Upper lobe of left lung (tissue), 6 donors: ENCODE data around the gene RALGAPA2. TPM values are rescaled to one million over a fixed set of nuclear protein-coding genes. Genes with fewer than 3 reads are reported as not detected.

Experiments used
- ATAC-seq, 2 donors: fragments of 200-7000 bp; cut with Tn5 transposase; one replicate each; pipeline ENCODE4 v1.9.1; 2022; ENCODE audit warnings: mild to moderate bottlenecking in 2 of 2, moderate library complexity in 2 of 2; ENCODE audit not compliant: low FRiP score in 2 of 2
- DNase-seq, 2 donors: peaks; one replicate each; pipeline ENCODE4 v3.0.0-alpha.2; 2019 to 2020
- H3K27ac ChIP-seq, 4 donors: fragments of 200-600 bp; sonication (generic); one replicate each; pipeline ENCODE4 v1.5.1; 2016 to 2019
- H3K27me3 ChIP-seq, 4 donors: fragments of 200-600 bp; sonication (generic); one replicate each; pipeline ENCODE4 v1.5.1; 2017 to 2019
- H3K36me3 ChIP-seq, 4 donors: fragments of 200-600 bp; sonication (generic); one replicate each; pipeline ENCODE4 v1.5.1; 2016 to 2019
- H3K4me1 ChIP-seq, 4 donors: fragments of 200-600 bp; sonication (generic); one replicate each; pipeline ENCODE4 v1.5.1; 2018 to 2019
- H3K4me3 ChIP-seq, 4 donors: fragments of 200-600 bp; sonication (generic); one replicate each; pipeline ENCODE4 v1.5.1; 2017 to 2019; ENCODE audit warnings: mild to moderate bottlenecking in 2 of 4, moderate library complexity in 1 of 4
- H3K9me3 ChIP-seq, 4 donors: fragments of 200-600 bp; sonication (generic); one replicate each; pipeline ENCODE4 v1.5.1; 2018 to 2019
- EP300 ChIP-seq, 4 donors: sonication (generic); formaldehyde crosslinking; IDR thresholded peaks; one replicate each; pipeline ENCODE4 v1.5.1; 2017; ENCODE audit warnings: antibody characterized with exemption in 4 of 4, control low read depth in 2 of 4
- POLR2A ChIP-seq, 4 donors: fragments of 450-650 bp; IDR thresholded peaks; one replicate each; pipeline ENCODE4 v1.5.1; 2016 to 2017; ENCODE audit warnings: antibody characterized with exemption in 4 of 4, mild to moderate bottlenecking in 2 of 4
- POLR2AphosphoS5 ChIP-seq, 2 donors: sonication (generic); formaldehyde crosslinking; IDR thresholded peaks; one replicate each; pipeline ENCODE4 v1.5.1; 2017; ENCODE audit warnings: antibody characterized with exemption in 2 of 2
- WGBS, 2 donors: methylation state at CpG; one replicate each; pipeline ENCODE4 v1.1.5; 2017 to 2018; 5-methylcytosine and 5-hydroxymethylcytosine counted together
- total RNA-seq, 6 donors: library from RNA; depleted of rRNA in 4 of 6; stranded (reverse); fragments of >200 nt in 4 of 6; gene quantifications; one replicate each; pipeline versions ENCODE4 v1.1.0 to v1.2.1, GENCODE V29; 2016 to 2021
- TF ChIP-seq, protein P1 (sequence below), 6 experiments: fragments of 450-650 bp in 4 of 6; fragments of 200-600 bp in 2 of 6; sonication (generic) in 2 of 6; IDR thresholded peaks; one replicate each; pipeline ENCODE4 v1.5.1; 2016 to 2019; ENCODE audit warnings: antibody characterized with exemption in 6 of 6
- donor health status: DM: no; HTN: no; CAD: no; lungs with moderate emphysema.
- donor health status: DM: no; HTN: yes; CAD: no; lungs with severe emphysema.

Gene RALGAPA2
- total RNA-seq, 6 donors from 2014 or later: 50.8 to 95.3 (median 65.3) TPM

DNA sequence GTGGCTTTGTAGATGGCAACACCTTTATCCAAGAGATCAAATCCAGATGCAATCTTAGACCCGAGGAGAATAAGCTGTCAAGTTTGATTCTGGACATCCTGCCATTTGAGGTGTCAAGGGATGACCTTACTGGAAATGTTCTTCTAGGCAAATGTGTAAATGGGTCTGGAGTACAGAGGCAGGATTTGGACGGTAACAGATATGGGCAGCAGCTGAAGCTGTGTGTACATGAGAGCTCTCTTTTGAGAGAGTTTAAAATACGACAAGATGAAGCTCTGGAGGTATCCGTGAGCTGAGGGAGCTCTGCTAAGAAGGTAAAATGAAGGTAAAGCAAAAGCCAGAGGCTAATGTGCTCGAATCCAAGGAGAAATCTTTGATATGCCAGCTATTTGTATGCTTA is 56.6 kb downstream of the RALGAPA2 start:
- WGBS, 2 donors: 86 to 91% methylated on average over 5 of the region's 5 CpGs
- DNase-seq (no peak), ATAC-seq (no peak)
- H3K27ac ChIP-seq: no peak overlapping the region
- H3K9me3 ChIP-seq: no peaks in the 10 kb centered on the region
- no peak overlapping the region for H3K4me3 ChIP-seq
- peaks cover 0 to 4% (median 0%) of the 10 kb centered on the region in 4 donors for H3K4me1 ChIP-seq
- no peaks in the 10 kb centered on the region for H3K27me3 ChIP-seq
- peaks cover 0 to 8% (median 1%) of the 10 kb centered on the region in 4 donors for H3K36me3 ChIP-seq
- TF ChIP-seq POLR2A (IDR thresholded peaks at IDR 0.05) (no peak), EP300 (IDR thresholded peaks at IDR 0.05) (no peak), POLR2AphosphoS5 (IDR thresholded peaks at IDR 0.05) (no peak)
- TF ChIP-seq, protein P1, sequence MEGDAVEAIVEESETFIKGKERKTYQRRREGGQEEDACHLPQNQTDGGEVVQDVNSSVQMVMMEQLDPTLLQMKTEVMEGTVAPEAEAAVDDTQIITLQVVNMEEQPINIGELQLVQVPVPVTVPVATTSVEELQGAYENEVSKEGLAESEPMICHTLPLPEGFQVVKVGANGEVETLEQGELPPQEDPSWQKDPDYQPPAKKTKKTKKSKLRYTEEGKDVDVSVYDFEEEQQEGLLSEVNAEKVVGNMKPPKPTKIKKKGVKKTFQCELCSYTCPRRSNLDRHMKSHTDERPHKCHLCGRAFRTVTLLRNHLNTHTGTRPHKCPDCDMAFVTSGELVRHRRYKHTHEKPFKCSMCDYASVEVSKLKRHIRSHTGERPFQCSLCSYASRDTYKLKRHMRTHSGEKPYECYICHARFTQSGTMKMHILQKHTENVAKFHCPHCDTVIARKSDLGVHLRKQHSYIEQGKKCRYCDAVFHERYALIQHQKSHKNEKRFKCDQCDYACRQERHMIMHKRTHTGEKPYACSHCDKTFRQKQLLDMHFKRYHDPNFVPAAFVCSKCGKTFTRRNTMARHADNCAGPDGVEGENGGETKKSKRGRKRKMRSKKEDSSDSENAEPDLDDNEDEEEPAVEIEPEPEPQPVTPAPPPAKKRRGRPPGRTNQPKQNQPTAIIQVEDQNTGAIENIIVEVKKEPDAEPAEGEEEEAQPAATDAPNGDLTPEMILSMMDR (IDR thresholded peaks at IDR 0.05): no peak

DNA sequence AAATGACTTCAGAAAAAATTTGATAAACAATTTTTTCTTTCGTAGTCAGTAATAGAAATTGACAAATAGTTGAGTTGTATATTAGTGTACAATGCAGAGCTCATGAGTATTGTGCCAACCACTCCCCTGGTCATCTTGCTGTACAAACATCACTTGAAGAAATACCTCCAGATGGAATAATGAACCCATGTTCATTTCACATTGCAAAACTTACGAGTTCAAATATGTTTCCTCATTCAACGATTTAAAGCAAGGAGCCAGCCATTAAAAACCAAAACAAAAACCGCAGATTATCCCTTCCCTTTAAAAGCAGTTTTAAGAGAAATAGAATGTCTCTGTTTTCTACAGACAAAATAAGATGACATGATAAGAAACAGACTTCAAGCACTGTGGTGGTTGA is 62.5 kb downstream of the RALGAPA2 start:
- Histone ChIP-seq H3K36me3 (peaks cover 0 to 3% (median 1%) of the 10 kb centered on the region in 4 donors), H3K27me3 (no peaks in the 10 kb centered on the region), H3K4me1 (peaks cover 0 to 4% (median 0%) of the 10 kb centered on the region in 4 donors), H3K9me3 (no peaks in the 10 kb centered on the region), H3K27ac (no peak overlapping the region), H3K4me3 (no peak overlapping the region)
- TF ChIP-seq, protein P1 (IDR thresholded peaks at IDR 0.05): no peak
- TF ChIP-seq POLR2A (IDR thresholded peaks at IDR 0.05) (no peak), POLR2AphosphoS5 (IDR thresholded peaks at IDR 0.05) (no peak), EP300 (IDR thresholded peaks at IDR 0.05) (no peak)
- DNase-seq: no peak
- 70 to 88% methylated on average over 4 of the region's 4 CpGs for whole genome bisulfite sequencing, 2 donors
- no peak for ATAC-seq

DNA sequence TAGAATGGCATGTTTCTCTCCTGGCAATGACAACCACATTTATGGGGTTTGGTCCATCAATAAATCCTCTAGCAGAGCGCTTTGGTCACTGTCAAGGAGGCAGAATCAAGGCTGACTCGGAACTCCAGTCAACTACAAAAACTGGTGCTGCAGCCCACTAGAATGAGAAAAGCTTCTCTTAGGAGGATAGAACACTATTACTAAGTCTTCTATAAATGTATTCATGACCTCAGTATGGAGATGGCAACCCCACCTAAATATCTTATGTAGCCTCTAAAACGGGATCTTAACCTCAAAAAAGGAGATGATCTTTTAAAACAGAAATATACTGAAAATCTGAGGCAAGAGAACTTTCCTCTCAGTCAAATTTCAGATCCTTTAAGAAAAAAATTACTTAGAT is 68.5 kb downstream of the RALGAPA2 start:
- no peak overlapping the region for H3K4me3 ChIP-seq
- ATAC-seq: no peak

DNA sequence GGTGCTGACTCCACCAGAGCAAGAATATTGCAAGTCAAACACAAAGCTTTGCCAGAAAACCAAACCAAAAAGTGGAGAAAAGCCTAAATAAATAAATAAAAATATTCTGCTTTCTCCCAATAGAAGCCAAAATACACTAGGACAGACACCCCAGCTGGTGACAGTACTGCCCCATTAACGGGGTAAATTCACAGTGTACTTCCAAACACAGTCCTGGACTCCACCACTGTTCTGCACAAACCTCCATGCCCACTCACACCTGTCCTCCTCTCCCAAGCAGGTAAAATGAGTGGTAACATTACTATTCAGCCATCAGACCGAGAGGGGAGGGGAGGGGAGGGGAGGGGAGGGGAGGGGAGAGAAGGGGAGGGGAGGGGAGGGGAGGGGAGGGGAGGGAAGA is 70.7 kb downstream of the RALGAPA2 start:
- no peak overlapping the region for H3K4me3 ChIP-seq
- WGBS, 2 donors: 93 to 94% methylated on average over 2 of the region's 2 CpGs
- no peaks in the 10 kb centered on the region for H3K9me3 ChIP-seq
- no peak for DNase-seq
- H3K27me3 ChIP-seq: no peaks in the 10 kb centered on the region
- no peak overlapping the region for H3K27ac ChIP-seq
- no peak for ATAC-seq
- H3K4me1 ChIP-seq: peaks cover 0 to 3% (median 0%) of the 10 kb centered on the region in 4 donors
- TF ChIP-seq POLR2AphosphoS5 (IDR thresholded peaks at IDR 0.05): no peak
- no peak for TF ChIP-seq POLR2A (IDR thresholded peaks at IDR 0.05)
- TF ChIP-seq, protein P1 (IDR thresholded peaks at IDR 0.05): no peak
- TF ChIP-seq EP300 (IDR thresholded peaks at IDR 0.05): no peak
- H3K36me3 ChIP-seq: peaks cover 7 to 46% (median 25%) of the 10 kb centered on the region in 4 donors

More for the DNA sequence above, 68.5 kb downstream of the RALGAPA2 start:
- 83 to 93% methylated on average over 3 of the region's 3 CpGs for WGBS, 2 donors
- Histone ChIP-seq H3K9me3 (no peaks in the 10 kb centered on the region), H3K27me3 (no peaks in the 10 kb centered on the region), H3K27ac (no peak overlapping the region), H3K36me3 (peaks cover 6 to 24% (median 15%) of the 10 kb centered on the region in 4 donors), H3K4me1 (no peaks in the 10 kb centered on the region)
- DNase-seq: no peak
- TF ChIP-seq, protein P1 (IDR thresholded peaks at IDR 0.05): no peak
- TF ChIP-seq POLR2A (IDR thresholded peaks at IDR 0.05) (no peak), EP300 (IDR thresholded peaks at IDR 0.05) (no peak), POLR2AphosphoS5 (IDR thresholded peaks at IDR 0.05) (no peak)

DNA sequence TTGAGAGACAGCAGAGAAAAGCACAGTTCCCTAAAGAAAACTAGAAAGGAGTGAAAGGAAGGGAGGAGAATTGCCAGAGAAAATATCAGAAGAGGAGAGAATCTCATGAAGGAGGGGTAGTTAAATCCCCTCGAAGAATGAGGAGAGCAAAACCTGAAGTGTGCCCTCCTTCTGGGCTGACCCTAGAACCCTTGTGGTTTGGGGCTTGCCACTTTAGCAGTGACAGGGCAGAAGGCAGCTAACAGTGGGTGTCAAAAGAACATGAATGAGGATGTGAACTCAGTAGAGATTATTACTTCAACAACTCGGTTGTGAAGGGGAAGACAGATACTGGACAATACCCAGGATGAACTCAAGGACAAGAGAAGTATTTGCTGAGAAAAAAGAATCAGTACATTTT is 73.6 kb downstream of the RALGAPA2 start:
- Histone ChIP-seq H3K4me1 (peaks cover 0 to 3% (median 0%) of the 10 kb centered on the region in 4 donors), H3K4me3 (no peak overlapping the region), H3K27me3 (no peaks in the 10 kb centered on the region), H3K27ac (no peak overlapping the region), H3K36me3 (peaks cover 9 to 67% (median 38%) of the 10 kb centered on the region in 4 donors), H3K9me3 (no peaks in the 10 kb centered on the region)
- 50 to 63% methylated on average over 2 of the region's 2 CpGs for WGBS, 2 donors
- DNase-seq: no peak
- TF ChIP-seq POLR2A (IDR thresholded peaks at IDR 0.05) (no peak), POLR2AphosphoS5 (IDR thresholded peaks at IDR 0.05) (no peak), EP300 (IDR thresholded peaks at IDR 0.05) (no peak)
- TF ChIP-seq, protein P1 (IDR thresholded peaks at IDR 0.05): no peak
- no peak for ATAC-seq
